GM21576 (cell line): ENCODE measurements around the gene KLF9.
"Not testable (repeated sequence)": the region's sequence is repeated elsewhere in the genome, so short reads cannot be mapped to it uniquely, and the experiment has no call there.

Source experiments
- ATAC-seq: cut with Tn5 transposase; IDR thresholded peaks from one replicate; pipeline ENCODE4 v1.9.1; 2021; ENCODE audit warnings: mild to moderate bottlenecking, moderate library complexity; ENCODE audit not compliant: unreplicated experiment

Gene KLF9

DNA sequence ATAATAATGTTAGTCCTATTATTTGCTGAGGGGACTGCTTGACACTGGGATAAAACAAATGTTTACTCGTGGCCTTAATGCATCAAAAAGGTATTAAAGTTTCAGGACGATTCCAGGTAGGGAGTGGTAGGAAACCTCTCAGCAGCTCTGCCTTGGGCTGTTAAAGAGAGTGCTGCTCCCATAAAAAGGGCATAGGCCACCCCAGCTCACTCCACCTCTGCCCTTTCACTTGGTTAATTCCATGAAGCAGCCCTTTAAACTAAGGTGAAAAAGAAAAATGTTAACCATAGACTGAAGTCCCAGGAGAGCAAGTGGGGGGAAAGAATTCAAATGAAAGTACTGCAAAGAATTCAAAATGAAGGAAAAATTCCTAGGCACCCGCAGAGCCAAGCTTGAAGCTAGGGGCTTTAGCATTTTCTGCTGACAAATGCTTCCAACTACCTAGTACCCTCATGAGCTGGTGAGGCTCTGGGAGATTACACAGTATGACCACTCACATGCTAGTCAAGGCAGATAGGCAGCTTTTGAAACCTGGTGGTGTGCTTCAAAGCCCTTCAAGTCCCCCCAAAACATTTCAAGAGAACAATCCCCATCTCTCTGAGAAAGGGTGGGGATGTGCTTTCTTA, 8.5 kb downstream of the KLF9 start:
- peak; percentile 21 for ATAC-seq

DNA sequence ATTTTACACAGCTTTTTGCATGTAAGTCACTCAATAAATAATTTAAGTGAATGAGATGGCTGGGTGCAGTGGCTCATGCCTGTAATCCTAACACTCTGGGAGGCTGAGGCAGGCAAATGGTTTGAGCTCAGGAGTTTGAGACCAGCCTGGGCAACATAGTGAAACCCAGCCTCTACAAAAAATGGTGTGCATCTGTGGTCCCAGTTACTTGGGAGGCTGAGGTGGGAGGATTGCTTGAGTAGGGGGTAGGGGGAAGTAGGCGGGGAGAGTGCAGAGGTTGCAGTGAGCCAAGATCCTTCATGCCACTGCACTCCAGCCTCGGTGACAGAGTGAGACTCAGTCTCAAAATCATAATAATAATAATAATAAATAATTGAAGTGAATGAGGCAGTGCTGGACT, 10.2 kb downstream of the KLF9 start:
- ATAC-seq = no peak

DNA sequence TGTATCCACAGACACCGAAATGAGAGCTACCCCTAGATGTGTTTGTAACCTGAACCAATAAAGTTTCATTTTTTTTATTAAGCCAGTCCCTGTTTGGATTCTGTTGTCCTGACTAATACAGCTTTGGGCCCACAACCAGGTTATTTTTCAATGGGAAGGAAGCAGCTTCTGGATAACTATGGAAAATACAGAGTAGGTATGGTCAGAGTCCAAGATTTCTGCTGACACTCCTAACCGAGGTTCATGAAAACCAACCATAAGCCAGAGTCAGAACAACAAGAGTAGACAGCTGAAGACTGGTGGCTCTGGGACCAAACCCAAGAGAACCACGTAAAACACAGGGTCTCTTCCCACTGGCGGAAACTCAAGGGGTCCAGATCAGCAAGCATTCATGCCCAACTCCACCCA, 10.8 kb downstream of the KLF9 start:
- no peak for ATAC-seq

DNA sequence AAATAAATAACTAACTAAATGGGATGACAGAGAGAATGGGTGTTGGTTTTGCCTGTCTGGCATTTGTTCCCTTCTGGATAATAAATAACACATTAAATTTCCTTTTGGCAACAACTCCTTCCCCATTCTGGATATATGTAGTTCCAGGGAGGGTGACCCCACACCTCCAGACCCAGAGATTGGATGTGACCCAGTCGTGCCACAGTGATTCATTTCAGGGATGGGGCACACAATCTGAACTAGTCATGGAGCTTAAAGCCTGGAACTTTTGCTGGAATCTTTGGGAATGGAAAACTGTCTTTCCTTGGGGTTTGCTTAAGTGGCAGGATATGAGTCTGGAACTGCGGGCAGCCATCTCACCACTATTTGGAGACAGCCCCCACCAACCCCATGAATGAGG, 11.3 kb downstream of the KLF9 start:
- ATAC-seq = no peak

DNA sequence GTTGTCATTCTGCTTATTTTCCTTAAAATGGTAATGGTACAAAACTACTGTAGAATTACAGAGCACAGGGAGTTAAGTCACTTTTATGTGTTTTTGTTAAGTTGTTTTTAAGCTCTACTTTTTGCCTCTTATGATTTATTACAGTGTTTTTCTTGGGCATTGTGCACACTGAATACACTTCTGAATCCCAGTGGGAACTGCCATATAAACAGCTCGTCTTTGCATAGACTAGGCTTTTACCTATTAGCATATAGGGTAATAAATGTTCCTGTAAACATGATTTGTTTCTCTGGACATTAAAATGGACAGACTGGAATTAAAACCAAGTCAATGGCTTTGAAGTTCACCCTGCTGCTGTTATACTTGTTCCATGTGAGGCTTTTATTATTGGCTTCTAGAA, 12.2 kb downstream of the KLF9 start:
- ATAC-seq = no peak

DNA sequence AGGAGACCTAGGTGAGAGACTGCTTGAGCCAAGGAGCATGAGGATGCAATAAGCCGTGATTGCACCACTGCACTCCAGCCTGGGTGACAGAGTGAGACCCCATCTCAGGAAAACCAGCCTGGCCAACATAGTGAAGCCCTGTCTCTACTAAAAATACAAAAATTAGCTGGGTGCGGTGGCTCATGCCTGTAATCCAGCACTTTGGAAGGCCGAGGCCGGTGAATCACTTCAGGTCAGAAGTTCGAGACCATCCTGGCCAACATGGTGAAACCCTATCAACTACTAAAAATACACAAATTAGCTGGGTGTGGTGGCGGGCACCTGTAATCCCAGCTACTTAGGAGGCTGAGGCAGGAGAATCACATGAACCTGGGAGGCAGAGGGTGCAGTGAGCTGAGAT, 13.2 kb downstream of the KLF9 start:
- not testable (repeated sequence) for ATAC-seq

DNA sequence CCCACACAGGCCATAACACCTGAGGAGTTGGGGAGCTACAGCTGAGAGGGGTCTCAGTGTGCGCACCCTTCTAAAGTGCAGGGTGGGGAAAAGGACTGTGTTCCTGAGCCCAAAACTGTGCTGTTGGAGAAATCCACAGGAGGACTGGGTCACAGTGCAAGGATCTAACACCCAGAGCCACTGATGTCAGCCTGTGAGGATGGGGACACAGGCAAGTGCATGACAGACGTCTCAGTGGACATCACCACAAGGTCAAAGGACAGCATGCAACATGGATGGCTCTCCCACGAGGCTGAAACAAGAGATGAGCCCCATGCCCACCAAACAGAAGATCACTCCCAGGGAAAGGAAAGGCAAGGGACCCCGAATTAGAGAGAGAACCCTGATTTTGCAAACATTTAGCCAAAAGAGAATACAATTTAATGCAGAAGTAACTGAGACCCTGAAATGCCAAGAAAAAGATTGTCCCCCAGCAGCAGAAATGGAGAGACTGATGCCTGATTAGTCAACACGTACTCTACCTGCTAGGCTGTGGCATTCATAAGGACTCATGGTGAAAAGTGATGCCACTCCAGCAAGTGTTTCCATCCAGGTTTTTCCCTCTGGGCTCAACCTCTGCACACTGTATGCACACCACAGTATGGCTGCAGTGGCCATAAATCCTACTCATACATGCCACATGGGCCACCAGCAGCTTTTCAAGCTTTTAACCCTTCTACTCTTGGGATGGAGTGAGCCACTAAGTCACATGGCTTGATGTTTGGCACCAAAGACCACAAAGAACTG, 14.2 kb downstream of the KLF9 start:
- no peak for ATAC-seq

DNA sequence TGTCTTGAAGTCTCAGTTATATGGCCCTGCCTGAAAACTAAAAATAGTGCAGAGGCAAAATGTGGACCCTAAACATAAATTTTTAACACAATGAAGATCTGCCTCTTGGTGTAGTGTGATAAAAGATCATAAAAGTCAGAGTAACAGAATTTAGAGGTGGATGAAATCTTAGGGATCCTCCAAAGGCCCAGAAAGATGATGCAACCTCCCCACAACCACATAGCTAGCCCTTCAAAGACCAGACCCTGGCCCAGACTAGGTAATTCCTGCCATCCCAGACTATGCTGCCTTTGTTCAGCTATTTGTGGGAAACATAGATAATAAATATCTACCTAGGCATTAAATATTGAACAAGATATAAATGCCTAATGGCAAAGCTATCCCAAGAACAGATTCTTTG, 15.3 kb downstream of the KLF9 start:
- ATAC-seq = no peak

DNA sequence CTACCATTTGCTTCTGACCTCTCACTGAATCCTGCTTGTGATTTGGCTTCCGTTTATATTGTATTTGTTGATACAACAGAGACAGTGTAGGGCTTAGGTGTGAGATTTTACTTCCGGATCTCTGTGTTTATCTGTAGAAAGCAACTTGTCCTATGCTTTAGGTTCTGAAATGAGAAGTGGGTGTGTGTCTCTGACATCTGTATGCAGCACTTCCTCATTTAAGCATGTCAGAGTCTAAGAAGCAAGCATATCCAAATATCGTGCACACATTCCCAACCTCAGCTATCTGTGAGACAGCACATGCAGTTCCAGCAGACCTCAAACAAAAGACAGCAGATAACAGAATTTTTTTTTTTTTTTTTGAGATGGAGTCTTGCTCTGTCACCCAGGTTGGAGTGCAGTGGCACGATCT, 16.3 kb downstream of the KLF9 start:
- peak; percentile 99 for ATAC-seq

DNA sequence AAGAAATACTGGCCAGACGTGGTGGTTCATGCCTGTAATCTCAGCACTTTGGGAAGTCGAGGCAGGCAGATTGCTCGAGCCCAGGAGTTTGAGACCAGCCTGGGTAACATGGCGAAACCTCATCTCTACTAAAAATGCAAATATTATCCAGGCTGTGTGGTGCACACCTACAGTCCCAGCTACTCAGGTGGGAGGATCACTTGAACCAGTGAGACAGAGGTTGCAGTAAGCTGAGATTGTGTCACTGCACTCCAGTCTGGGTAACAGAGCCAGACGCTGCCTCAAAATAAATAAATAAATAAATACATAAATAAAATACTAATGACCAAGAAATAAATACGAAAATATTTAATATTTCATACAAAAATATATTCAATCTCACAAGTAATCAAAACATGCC, 18.8 kb downstream of the KLF9 start:
- ATAC-seq = no peak

DNA sequence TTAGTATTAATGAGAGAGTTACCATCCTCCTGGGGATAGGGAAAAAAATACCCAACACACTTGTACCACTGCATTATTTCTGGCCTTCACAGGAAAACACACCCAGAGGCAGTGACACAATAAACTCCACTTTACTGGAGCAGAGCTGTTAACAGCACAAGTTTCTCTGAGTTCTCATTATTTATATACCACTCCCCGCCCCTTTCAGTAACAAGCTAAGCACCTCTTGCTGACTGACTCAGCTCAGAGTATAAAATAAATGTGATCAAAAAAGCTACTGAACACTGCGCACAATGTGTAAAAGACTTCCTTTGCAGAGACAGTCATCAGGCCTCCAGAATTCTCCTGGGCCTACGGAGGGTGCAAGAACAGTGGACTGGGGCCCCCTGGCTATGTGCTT, 21.6 kb downstream of the KLF9 start:
- no peak for ATAC-seq

DNA sequence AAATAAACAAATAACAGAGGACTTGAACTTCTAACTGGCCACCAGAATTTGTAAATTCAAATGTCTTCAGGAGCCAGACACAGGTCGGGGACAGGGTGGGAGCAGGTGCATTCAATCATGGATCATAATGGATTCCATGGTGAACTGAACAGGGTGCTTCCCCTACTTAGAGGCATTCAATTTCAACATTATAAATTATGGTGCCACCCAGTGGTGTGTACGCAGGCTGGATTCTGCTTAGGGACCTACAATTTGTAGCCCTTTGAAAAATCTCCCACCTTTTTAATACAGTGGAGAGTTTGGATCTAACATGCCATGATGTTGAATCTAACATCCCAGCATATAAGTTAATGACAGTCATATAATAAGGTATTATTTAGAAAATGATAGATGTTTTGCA, 22.3 kb downstream of the KLF9 start:
- ATAC-seq = no peak

DNA sequence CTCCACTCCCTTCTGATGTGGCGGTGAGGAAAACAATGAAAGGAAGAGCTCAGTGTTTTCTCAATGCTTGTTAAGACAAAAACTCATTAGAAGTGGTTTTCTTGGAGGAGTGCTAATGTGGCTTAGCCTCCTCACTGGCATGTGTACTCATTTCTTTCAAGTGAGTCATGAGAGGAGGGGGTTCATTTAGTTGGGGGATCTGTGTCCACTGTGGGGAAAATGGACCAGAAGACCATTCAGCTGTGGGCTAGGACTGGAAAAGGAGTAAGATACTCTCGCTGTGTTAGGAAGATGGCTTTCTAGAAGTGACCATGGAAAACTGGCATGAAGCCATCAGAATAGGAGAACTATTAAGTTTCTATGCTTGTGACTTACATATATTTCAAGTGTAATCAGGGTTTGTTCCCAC, 23.5 kb downstream of the KLF9 start:
- no peak for ATAC-seq

DNA sequence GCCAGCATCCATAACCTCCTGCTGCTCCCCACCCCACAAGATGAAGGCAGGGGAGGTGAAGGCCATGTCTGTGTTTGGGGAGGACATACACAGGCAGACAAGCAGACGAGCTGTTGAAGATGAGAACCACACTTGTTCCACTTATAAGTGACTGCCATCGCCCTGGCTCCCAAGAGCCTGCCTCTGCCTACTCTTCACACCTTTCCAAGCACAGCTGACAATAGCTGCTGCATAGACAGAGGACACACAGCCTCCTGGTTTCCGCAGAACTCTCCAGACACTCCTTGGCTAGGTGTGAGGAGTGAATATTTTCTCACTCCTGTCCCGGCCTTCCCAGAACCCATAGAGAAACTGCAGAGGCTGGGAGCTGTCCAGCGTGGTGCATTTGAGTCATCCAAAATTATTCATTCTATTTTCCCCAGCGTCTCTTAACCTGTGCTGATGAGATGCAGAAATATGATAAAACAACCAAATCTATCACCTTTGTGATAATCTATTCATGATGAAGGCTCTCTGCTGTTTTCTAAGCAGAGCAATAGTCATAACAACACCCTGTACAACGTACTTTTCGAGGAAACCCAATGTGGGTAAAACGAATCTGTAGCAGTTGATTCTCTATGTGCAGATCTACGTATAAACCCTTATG, 24.7 kb downstream of the KLF9 start:
- ATAC-seq = no peak

DNA sequence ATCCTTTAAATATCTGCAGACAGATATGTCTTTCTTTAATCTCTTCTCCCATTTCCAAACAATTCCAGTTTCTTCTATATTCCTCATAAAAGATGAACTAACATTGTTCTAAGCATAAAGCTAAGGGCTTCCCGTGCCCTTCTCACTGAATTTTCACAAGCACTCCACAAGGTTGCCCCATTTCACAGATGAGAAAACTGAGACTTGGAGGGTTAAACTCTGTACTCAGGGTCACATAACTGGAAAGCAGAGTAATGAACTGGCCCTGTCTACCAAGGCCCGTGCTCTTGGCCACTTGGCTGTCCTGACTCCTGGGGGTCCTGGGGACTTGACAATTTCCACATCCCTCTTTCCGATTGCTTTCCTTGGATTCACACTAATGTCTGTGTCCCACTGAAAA, 25.3 kb downstream of the KLF9 start:
- ATAC-seq = no peak

DNA sequence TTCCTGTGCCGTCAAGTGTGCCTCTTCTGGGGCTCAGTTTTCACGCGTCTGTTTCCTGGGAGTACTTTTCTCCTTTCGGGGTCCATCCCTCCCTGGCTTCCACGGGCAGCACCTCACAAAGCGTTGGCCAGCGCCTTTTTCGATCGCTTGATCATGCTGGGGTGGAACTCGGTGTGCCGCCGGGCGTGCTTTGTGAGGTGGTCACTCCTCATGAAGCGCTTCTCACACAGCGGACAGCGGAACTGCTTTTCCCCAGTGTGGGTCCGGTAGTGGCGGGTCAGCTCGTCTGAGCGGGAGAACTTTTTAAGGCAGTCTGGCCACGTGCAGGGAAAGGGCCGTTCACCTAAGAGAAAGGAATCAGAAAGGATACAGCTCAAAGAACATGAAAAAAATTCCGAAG, 26.8 kb downstream of the KLF9 start:
- no peak for ATAC-seq

DNA sequence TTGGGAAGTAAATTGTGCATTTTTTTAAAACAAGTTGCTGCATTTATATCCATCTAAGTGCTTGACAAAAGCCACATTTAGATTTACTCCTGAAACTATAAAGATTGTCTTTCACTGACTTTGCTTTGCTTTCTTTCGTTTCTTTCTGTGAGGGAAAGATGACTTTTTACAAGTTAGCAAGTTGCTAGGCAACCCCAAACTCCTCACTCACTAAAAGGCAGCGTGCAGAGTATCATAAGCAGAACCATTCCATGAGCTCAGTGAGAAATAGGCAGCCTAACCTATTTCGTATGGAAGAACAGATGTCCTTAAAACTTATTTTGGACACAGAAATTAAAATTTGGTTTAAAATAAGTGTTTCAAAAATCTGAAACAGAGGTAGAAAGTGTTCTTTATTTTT, 29.0 kb downstream of the KLF9 start:
- ATAC-seq = no peak

DNA sequence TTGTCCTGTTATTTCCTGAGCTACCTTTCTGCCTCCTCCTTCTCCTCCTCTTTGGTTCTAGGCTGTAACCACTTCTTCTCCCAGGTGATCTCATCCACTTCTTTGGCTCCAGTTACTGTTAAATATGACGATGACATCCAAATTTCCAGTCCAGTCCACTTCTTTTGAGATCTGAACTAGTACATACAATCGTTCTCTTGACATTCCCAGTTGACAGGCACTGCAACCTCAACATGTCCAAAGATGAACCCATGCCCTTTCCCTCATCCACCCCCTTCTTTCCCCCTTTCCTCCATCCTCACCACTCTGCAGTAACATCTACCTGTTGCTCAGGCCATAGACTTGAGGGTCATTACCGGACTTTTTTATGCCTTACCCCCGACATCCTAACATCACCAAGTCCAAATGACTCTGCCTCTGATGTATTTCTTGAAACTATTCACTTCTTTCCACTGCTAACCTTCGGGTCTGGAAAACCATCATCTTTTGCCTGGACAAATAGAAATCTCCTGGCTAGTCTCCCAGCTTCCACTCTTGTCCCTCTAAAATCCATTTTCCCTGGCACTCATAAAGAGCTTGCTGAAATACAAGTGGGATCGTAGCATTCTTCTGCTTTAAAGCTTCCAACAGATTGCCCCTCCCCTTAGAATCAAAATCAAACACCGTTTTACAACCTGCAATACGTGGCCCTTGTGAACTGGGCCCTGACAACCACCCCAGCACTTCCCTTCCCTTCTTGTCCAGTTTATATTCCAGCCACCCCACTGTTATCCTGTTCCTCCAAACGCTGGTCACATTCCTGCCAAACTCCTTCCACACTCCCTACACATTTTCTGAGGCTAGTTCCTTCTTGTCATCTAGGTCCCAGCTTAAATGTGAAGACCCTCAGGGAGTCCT, 31.5 kb downstream of the KLF9 start:
- no peak for ATAC-seq

DNA sequence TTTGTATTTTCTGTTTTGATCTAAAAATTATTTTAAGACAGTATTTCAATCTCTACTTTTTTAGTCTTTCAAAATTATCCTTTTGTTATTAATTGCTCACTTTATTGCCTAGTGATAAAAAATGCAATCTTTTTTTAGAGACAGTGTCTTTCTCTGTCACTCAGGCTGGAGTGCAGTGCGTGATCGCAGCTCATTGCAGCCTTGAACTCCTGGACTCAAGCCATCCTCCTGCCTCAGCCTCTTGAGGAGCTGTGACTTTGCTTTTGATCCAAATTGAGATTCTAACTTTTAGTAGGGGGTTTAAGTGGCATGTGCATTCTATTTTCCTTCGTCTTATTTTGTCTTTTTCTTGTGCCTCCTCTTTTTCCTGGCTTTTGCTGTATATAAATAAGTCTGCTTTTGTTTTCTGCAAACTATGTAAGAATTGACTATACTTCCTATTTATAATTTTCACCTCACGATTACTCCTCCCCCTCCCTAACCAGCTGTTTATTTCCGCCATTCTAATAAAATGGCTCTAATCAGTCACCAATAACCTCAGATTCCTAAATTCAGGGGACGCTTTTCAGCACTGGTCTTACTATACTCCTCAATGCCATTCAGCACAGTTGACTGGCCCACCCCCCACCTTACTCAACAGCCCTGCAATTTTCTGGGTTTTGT, 32.3 kb downstream of the KLF9 start:
- ATAC-seq = no peak

DNA sequence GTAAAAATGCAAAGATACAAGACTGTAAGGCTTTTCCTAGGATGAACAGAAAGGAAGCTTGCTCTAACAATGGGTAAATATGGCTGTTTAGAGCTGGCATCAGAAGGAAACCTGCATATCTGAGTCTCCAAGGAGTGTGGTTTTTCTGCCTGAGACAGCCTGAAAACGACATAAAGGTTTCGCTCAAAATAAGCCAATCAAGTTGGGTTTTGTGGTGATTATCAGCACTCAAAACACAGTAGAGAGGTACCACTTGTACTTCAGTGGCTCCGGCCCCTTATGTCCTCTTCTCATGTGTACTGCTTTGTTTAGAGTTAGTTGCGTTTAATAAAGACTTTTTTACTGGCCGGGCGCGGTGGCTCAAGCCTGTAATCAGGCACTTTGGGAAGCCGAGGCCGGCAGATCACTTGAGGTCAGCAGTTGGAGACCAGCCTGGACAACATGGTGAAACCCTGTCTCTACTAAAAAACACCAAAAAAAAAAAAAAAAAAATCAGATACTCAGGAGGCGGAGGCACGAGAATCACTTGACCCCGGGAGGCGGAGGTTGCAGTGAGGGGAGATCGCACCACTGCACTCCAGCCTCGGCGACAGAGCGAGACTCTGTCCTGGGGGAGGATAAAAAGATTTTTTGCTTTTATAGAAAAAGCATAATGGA, 39.4 kb downstream of the KLF9 start:
- no peak for ATAC-seq
